GM23338 (cell line): ENCODE results near the gene ATP2B1. TPM values are rescaled to one million over a fixed set of nuclear protein-coding genes. Genes with fewer than 3 reads are reported as not detected.

ENCODE experiments used
- ATAC-seq: fragments of 200-7000 bp; cut with Tn5 transposase; 3 replicates; pipeline ENCODE4 v1.9.1; 2020
- DNase-seq: peaks from one replicate; pipeline ENCODE4 v3.0.0-alpha.2; 2015; ENCODE audit warnings: low spot score
- H2AFZ ChIP-seq: fragments of 200-600 bp; sonication (generic); 2 replicates; pipeline ENCODE4 v1.8.0; 2016; ENCODE audit warnings: antibody characterized with exemption, mild to moderate bottlenecking, moderate library complexity
- H3F3A ChIP-seq: fragments of 200-600 bp; sonication (generic); replicated peaks from 2 replicates; pipeline ENCODE4 v1.8.0; 2017; ENCODE audit warnings: antibody characterized with exemption, mixed run types, low read depth
- H3K27ac ChIP-seq: fragments of 200-600 bp; sonication (generic); 2 replicates; pipeline ENCODE4 v1.6.1; 2016; ENCODE audit warnings: low read depth
- H3K27me3 ChIP-seq: fragments of 200-600 bp; sonication (generic); 2 replicates; pipeline ENCODE4 v1.8.0; 2016; ENCODE audit warnings: mild to moderate bottlenecking, mixed run types, moderate library complexity; ENCODE audit not compliant: insufficient read depth
- H3K36me3 ChIP-seq: fragments of 200-600 bp; sonication (generic); 2 replicates; pipeline ENCODE4 v1.8.0; 2016; ENCODE audit warnings: mild to moderate bottlenecking; ENCODE audit not compliant: insufficient read depth
- H3K4me1 ChIP-seq: fragments of 200-600 bp; sonication (generic); 2 replicates; pipeline ENCODE4 v1.8.0; 2016; ENCODE audit warnings: mild to moderate bottlenecking, moderate library complexity; ENCODE audit not compliant: insufficient read depth
- H3K4me2 ChIP-seq: fragments of 200-600 bp; sonication (generic); 2 replicates; pipeline ENCODE4 v1.7.1; 2017; ENCODE audit warnings: mixed run types
- H3K4me3 ChIP-seq: fragments of 200-600 bp; sonication (generic); 2 replicates; pipeline ENCODE4 v1.6.1; 2016; ENCODE audit warnings: mixed run types
- H3K79me2 ChIP-seq: fragments of 200-600 bp; sonication (generic); replicated peaks from 2 replicates; pipeline ENCODE4 v1.8.0; 2017; ENCODE audit warnings: mild to moderate bottlenecking; ENCODE audit not compliant: insufficient read depth
- H3K9me2 ChIP-seq: fragments of 200-600 bp; sonication (generic); 2 replicates; pipeline ENCODE4 v1.8.0; 2017; ENCODE audit not compliant: insufficient read depth
- H4K20me1 ChIP-seq: fragments of 200-600 bp; sonication (generic); replicated peaks from 2 replicates; pipeline ENCODE4 v1.8.0; 2017; ENCODE audit warnings: mild to moderate bottlenecking; ENCODE audit not compliant: insufficient read depth
- H3K27ac Mint-ChIP-seq: 2 replicates; pipeline ENCODE4 v1.8.0; 2020; ENCODE audit warnings: inconsistent platforms, mild to moderate bottlenecking, moderate library complexity, mixed read lengths
- H3K27me3 Mint-ChIP-seq: 3 replicates; pipeline ENCODE4 v1.8.0; 2022; ENCODE audit warnings: low read depth, mild to moderate bottlenecking, moderate library complexity, mixed read lengths, inconsistent platforms; ENCODE audit not compliant: insufficient read depth, poor library complexity
- H3K36me3 Mint-ChIP-seq: 3 replicates; pipeline ENCODE4 v1.8.0; 2021; ENCODE audit warnings: low read depth, mild to moderate bottlenecking, inconsistent platforms, moderate library complexity, mixed read lengths
- H3K4me1 Mint-ChIP-seq: 3 replicates; pipeline ENCODE4 v1.8.0; 2020; ENCODE audit warnings: mild to moderate bottlenecking, inconsistent platforms, mixed read lengths
- H3K4me3 Mint-ChIP-seq: 3 replicates; pipeline ENCODE4 v1.8.0; 2021; ENCODE audit warnings: moderate library complexity, mild to moderate bottlenecking, inconsistent platforms, mixed read lengths
- H3K9me3 Mint-ChIP-seq: 3 replicates; pipeline ENCODE4 v1.8.0; 2020; ENCODE audit warnings: moderate library complexity, mild to moderate bottlenecking, inconsistent platforms, mixed read lengths
- CTCF ChIP-seq, 2 experiments: fragments of 200-600 bp in 1 of 2; sonication (generic) in 1 of 2; conservative IDR thresholded peaks; 2 replicates each; pipeline versions ENCODE4 v1.5.1 to v1.6.1; 2016 to 2017; ENCODE audit warnings: antibody characterized with exemption in 2 of 2, low read depth in 2 of 2, mild to moderate bottlenecking in 2 of 2, moderate library complexity in 1 of 2
- ETS1 ChIP-seq: IDR thresholded peaks from 2 replicates; pipeline ENCODE4 v1.6.1; 2016; ENCODE audit warnings: antibody characterized with exemption
- EZH2 ChIP-seq: fragments of 200-600 bp; sonication (generic); IDR thresholded peaks from one replicate; pipeline ENCODE4 v1.8.0; 2017; ENCODE audit warnings: antibody characterized with exemption, mild to moderate bottlenecking, low read depth; ENCODE audit not compliant: unreplicated experiment
- STAT1 ChIP-seq: IDR thresholded peaks from one replicate; pipeline ENCODE4 v1.6.1; 2016; ENCODE audit warnings: antibody characterized with exemption; ENCODE audit not compliant: unreplicated experiment
- ZNF114 ChIP-seq: fragments of 250-450 bp; sonication (Bioruptor Pico); IDR thresholded peaks from 2 replicates; pipeline ENCODE4 v1.5.0; 2020; ENCODE audit warnings: mild to moderate bottlenecking, moderate library complexity
- ZNF462 ChIP-seq: fragments of 250-450 bp; sonication (Bioruptor Pico); IDR thresholded peaks from 2 replicates; pipeline ENCODE4 v1.5.0; 2020; ENCODE audit warnings: mild to moderate bottlenecking, moderate library complexity
- polyA plus RNA-seq: library from polyadenylated mRNA; unstranded; fragments of >200 nt; fragmentation: Nextera tagmentation; extraction: Ambion mirVana; gene quantifications from 2 replicates; pipeline ENCODE4 v1.2.1, GENCODE V29; 2016
- total RNA-seq: library from RNA; depleted of rRNA; stranded (reverse); fragments of >200 nt; shearing (Covaris generic); gene quantifications from 2 replicates; pipeline ENCODE4 v1.2.3, GENCODE V29; 2014

Gene ATP2B1
- total and polyA plus RNA-seq, 2 experiments from 2014 or later = 39.3 to 42.3 TPM

- H3K4me3 Mint-ChIP-seq = no peak overlapping the region
- no peaks in the 10 kb centered on the region for H3K27me3 ChIP-seq
- H3K4me2 ChIP-seq = no peak overlapping the region
Measured at GRCh38 chr12:89542912-89543592, 165.6 kb downstream of the ATP2B1 start.

GRCh38 chr12:89542236-89542635, 166.4 kb downstream of the ATP2B1 start:
- Histone ChIP-seq H3K27me3 (no peaks in the 10 kb centered on the region), H2AFZ (no peak overlapping the region), H3K4me3 (no peak overlapping the region), H3K27ac (no peak overlapping the region), H3K9me2 (no peaks in the 10 kb centered on the region), H4K20me1 (no peaks in the 10 kb centered on the region), H3K4me1 (no peaks in the 10 kb centered on the region), H3K36me3 (no peaks in the 10 kb centered on the region), H3F3A (no peaks in the 10 kb centered on the region), H3K4me2 (no peak overlapping the region), H3K79me2 (no peaks in the 10 kb centered on the region)
- H3K9me3 Mint-ChIP-seq = no peaks in the 10 kb centered on the region
- no peaks in the 10 kb centered on the region for H3K36me3 Mint-ChIP-seq
- H3K4me3 Mint-ChIP-seq = no peak overlapping the region
- DNase-seq (no peak), ATAC-seq (no peak)
- H3K27ac Mint-ChIP-seq = no peak overlapping the region
- no peaks in the 10 kb centered on the region for H3K27me3 Mint-ChIP-seq
- peaks cover 11% of the 10 kb centered on the region for H3K4me1 Mint-ChIP-seq
- TF ChIP-seq STAT1 (no peak), CTCF (conservative IDR thresholded peaks at IDR 0.05; ENCODE audit: low read depth in 2 of 2) (no peak), ZNF114 (no peak), ETS1 (no peak), EZH2 (no peak), ZNF462 (no peak)

More at GRCh38 chr12:89542912-89543592, 165.6 kb downstream of the ATP2B1 start:
- no peaks in the 10 kb centered on the region for H3K36me3 ChIP-seq
- H3K79me2 ChIP-seq = no peaks in the 10 kb centered on the region
- no peak overlapping the region for H3K4me3 ChIP-seq
- H3F3A ChIP-seq = no peaks in the 10 kb centered on the region
- ATAC-seq (peak; percentile 88), DNase-seq (peak; percentile 97)
- no peak overlapping the region for H3K27ac ChIP-seq
- H3K9me2 ChIP-seq = no peaks in the 10 kb centered on the region
- peaks cover 11% of the 10 kb centered on the region for H3K4me1 Mint-ChIP-seq
- no peaks in the 10 kb centered on the region for H3K4me1 ChIP-seq
- H3K36me3 Mint-ChIP-seq = no peaks in the 10 kb centered on the region
- no peak overlapping the region for H2AFZ ChIP-seq
- no peaks in the 10 kb centered on the region for H4K20me1 ChIP-seq
- no peak overlapping the region for H3K27ac Mint-ChIP-seq
- H3K9me3 Mint-ChIP-seq = no peaks in the 10 kb centered on the region
- no peak for TF ChIP-seq EZH2
- peak; percentile 94 for TF ChIP-seq CTCF (conservative IDR thresholded peaks at IDR 0.05; ENCODE audit: low read depth in 2 of 2)
- no peaks in the 10 kb centered on the region for H3K27me3 Mint-ChIP-seq
